Liver (tissue), 3 donors: ENCODE measurements around the gene CHP2.

Source experiments
- EGR1 ChIP-seq, 2 donors: IDR thresholded peaks; 2 replicates each; pipeline ENCODE4 v1.6.1; 2016 to 2018; ENCODE audit warnings: antibody characterized with exemption in 2 of 2, low read depth in 2 of 2
- GABPA ChIP-seq, 2 donors: IDR thresholded peaks in 1 of 2; conservative IDR thresholded peaks in 1 of 2; 2 replicates each; pipeline ENCODE4 v1.6.1; 2016; ENCODE audit warnings: antibody characterized with exemption in 2 of 2, mild to moderate bottlenecking in 1 of 2, moderate library complexity in 1 of 2
- HNF4G ChIP-seq: IDR thresholded peaks from 2 replicates; pipeline ENCODE4 v1.6.1; 2016; ENCODE audit warnings: antibody characterized with exemption
- JUND ChIP-seq, 2 donors: IDR thresholded peaks; 2 replicates each; pipeline ENCODE4 v1.6.1; 2016; ENCODE audit warnings: antibody characterized with exemption in 2 of 2
- RAD21 ChIP-seq, 2 donors: IDR thresholded peaks; 2 replicates each; pipeline ENCODE4 v1.6.1; 2016; ENCODE audit warnings: antibody characterized with exemption in 2 of 2, mild to moderate bottlenecking in 2 of 2
- SP1 ChIP-seq: IDR thresholded peaks from 2 replicates; pipeline ENCODE4 v1.6.1; 2018; ENCODE audit warnings: antibody characterized with exemption, mild to moderate bottlenecking
- TAF1 ChIP-seq: conservative IDR thresholded peaks from 2 replicates; pipeline ENCODE4 v1.6.1; 2016; ENCODE audit warnings: antibody characterized with exemption, mild to moderate bottlenecking
- TF ChIP-seq, protein P1 (sequence below): fragments of 150-350 bp; IDR thresholded peaks from 2 replicates; pipeline ENCODE4 v1.5.1; 2017; ENCODE audit warnings: improper control_type of control experiment, low read depth, low read length; ENCODE audit not compliant: missing input control
- TF ChIP-seq, protein P2 (sequence below): IDR thresholded peaks from 2 replicates; pipeline ENCODE4 v1.6.1; 2016; ENCODE audit warnings: antibody characterized with exemption
- TF ChIP-seq, protein P3 (sequence below): IDR thresholded peaks from 2 replicates; pipeline ENCODE4 v1.6.1; 2016; ENCODE audit warnings: antibody characterized with exemption, mild to moderate bottlenecking
- TF ChIP-seq, protein P4 (sequence below): IDR thresholded peaks from 2 replicates; pipeline ENCODE4 v1.6.1; 2016; ENCODE audit warnings: antibody characterized with exemption
- donor health status: healthy.
- donor health status: healthy.

DNA sequence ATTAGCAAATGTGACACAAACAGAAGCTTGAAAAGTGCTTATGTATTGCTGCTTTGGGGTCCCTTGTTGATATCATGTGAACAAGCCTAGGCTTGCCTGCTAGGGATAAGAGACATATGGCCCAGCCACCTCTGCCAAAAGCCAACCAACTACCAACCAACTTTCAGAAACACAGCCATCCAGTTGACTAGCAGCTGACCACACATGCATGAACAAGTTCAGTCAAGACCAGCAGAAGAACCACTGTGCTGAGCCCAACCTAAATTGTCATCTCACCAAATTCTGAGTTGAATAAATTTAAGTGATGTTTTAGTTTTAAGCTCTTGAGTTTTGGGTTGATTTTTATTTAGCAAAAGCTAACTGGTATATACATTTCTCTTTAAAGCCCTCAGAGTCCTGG is 45.3 kb upstream of the CHP2 start:
- TF ChIP-seq, protein P1, sequence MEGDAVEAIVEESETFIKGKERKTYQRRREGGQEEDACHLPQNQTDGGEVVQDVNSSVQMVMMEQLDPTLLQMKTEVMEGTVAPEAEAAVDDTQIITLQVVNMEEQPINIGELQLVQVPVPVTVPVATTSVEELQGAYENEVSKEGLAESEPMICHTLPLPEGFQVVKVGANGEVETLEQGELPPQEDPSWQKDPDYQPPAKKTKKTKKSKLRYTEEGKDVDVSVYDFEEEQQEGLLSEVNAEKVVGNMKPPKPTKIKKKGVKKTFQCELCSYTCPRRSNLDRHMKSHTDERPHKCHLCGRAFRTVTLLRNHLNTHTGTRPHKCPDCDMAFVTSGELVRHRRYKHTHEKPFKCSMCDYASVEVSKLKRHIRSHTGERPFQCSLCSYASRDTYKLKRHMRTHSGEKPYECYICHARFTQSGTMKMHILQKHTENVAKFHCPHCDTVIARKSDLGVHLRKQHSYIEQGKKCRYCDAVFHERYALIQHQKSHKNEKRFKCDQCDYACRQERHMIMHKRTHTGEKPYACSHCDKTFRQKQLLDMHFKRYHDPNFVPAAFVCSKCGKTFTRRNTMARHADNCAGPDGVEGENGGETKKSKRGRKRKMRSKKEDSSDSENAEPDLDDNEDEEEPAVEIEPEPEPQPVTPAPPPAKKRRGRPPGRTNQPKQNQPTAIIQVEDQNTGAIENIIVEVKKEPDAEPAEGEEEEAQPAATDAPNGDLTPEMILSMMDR = no peak
- TF ChIP-seq RAD21 (IDR thresholded peaks at IDR 0.05) (no peak), JUND (IDR thresholded peaks at IDR 0.05) (no peak), SP1 (no peak), HNF4G (no peak), TAF1 (no peak), GABPA (IDR thresholded peaks at IDR 0.05 in 1 of 2, conservative IDR thresholded peaks at IDR 0.05 in 1 of 2) (no peak), EGR1 (IDR thresholded peaks at IDR 0.05; ENCODE audit: low read depth in 2 of 2) (no peak)
- TF ChIP-seq, protein P2, sequence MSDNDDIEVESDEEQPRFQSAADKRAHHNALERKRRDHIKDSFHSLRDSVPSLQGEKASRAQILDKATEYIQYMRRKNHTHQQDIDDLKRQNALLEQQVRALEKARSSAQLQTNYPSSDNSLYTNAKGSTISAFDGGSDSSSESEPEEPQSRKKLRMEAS = no peak
- TF ChIP-seq, protein P3, sequence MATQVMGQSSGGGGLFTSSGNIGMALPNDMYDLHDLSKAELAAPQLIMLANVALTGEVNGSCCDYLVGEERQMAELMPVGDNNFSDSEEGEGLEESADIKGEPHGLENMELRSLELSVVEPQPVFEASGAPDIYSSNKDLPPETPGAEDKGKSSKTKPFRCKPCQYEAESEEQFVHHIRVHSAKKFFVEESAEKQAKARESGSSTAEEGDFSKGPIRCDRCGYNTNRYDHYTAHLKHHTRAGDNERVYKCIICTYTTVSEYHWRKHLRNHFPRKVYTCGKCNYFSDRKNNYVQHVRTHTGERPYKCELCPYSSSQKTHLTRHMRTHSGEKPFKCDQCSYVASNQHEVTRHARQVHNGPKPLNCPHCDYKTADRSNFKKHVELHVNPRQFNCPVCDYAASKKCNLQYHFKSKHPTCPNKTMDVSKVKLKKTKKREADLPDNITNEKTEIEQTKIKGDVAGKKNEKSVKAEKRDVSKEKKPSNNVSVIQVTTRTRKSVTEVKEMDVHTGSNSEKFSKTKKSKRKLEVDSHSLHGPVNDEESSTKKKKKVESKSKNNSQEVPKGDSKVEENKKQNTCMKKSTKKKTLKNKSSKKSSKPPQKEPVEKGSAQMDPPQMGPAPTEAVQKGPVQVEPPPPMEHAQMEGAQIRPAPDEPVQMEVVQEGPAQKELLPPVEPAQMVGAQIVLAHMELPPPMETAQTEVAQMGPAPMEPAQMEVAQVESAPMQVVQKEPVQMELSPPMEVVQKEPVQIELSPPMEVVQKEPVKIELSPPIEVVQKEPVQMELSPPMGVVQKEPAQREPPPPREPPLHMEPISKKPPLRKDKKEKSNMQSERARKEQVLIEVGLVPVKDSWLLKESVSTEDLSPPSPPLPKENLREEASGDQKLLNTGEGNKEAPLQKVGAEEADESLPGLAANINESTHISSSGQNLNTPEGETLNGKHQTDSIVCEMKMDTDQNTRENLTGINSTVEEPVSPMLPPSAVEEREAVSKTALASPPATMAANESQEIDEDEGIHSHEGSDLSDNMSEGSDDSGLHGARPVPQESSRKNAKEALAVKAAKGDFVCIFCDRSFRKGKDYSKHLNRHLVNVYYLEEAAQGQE = no peak
- TF ChIP-seq, protein P4, sequence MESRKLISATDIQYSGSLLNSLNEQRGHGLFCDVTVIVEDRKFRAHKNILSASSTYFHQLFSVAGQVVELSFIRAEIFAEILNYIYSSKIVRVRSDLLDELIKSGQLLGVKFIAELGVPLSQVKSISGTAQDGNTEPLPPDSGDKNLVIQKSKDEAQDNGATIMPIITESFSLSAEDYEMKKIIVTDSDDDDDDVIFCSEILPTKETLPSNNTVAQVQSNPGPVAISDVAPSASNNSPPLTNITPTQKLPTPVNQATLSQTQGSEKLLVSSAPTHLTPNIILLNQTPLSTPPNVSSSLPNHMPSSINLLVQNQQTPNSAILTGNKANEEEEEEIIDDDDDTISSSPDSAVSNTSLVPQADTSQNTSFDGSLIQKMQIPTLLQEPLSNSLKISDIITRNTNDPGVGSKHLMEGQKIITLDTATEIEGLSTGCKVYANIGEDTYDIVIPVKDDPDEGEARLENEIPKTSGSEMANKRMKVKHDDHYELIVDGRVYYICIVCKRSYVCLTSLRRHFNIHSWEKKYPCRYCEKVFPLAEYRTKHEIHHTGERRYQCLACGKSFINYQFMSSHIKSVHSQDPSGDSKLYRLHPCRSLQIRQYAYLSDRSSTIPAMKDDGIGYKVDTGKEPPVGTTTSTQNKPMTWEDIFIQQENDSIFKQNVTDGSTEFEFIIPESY = no peak
